HT-29 (cell line): ENCODE results near the gene BAG5. TPM values are rescaled to one million over a fixed set of nuclear protein-coding genes. Genes with fewer than 3 reads are reported as not detected.
"Not testable (repeated sequence)": the region's sequence is repeated elsewhere in the genome, so short reads cannot be mapped to it uniquely, and the experiment has no call there.

Source experiments
- DNase-seq: peaks from one replicate; pipeline ENCODE4 v3.0.0-alpha.2; 2015; ENCODE audit warnings: low spot score
- total RNA-seq: library from RNA; depleted of rRNA; stranded (reverse); fragments of >200 nt; shearing (Covaris generic); gene quantifications from 2 replicates; pipeline ENCODE4 v1.2.3, GENCODE V29; 2014

Gene BAG5
- total RNA-seq, 1 experiment from 2014 or later = 12.1 TPM

- DNase-seq = no peak
These were observed 38.2 kb downstream of the BAG5 start for GRCh38 chr14:103524002-103524935.

DNA sequence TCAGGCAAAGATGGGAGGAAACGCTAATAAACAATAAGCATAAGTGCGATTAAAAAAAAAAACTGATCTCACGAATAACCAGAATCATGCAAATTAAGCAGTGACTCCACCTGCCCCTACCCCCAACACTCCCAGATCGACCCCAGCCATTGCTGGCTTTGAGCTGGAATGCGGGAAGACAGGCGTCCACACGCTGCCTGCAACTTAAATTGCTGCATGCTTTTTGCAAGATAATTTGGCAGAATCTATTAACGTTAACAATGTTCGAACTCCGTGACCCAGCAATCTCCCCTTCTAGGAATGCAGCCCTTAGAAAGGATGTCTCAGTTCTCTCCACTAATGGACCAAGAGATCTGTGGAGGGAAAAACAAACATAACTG, 38.9 kb downstream of the BAG5 start:
- DNase-seq = no peak

- DNase-seq = no peak
These were observed 39.5 kb downstream of the BAG5 start, which contains the start of gene CKB for GRCh38 chr14:103522649-103523574. Gene CKB (minus strand): TSS chr14:103522830. CDS start chr14:103522493, 337 bp downstream.

GRCh38 chr14:103521951-103522563, 40.4 kb downstream of the BAG5 start:
- no peak for DNase-seq

GRCh38 chr14:103521438-103521950, 41.0 kb downstream of the BAG5 start:
- DNase-seq = no peak

DNA sequence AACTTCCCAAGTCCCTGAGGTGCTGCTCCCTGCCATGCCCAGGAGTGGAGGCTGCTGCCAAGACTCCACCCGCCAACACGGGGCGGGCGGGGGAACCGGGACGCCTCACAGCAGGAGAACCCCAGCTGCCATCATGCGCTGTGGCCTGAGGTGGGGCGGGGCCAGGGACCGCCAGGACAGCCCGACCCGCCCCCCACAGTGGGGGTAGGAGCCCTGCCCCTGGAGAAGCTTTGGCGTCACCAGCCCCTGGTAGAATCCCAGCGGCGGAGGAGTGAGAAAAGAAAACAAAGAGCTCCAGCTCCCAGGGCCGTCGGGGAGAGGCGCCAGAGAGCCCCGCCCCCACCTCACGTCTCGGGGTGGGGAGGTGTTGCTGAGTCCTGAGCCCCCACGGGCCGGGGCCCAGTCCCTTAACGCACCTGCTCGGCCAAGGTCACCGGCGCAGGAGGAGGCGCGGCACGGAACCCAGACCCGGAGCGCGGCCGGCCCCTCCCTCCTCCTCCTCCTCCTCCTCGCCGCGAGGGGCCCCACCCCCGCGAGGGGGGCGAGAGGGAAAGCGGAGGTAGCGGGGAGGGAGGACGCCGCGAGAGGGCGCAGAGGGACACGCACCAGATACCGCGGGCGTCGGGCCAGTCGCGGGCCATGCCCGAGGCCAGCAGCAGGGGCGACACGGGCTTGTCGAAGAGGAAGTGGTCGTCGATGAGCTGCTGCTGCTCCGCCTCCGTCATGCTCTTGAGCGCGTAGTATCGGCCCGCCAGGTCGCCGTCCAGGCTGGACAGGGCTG, 41.6 kb downstream of the BAG5 start:
- peak; percentile 60 for DNase-seq

- no peak for DNase-seq
These were observed 42.2 kb downstream of the BAG5 start for GRCh38 chr14:103520269-103520656.

DNA sequence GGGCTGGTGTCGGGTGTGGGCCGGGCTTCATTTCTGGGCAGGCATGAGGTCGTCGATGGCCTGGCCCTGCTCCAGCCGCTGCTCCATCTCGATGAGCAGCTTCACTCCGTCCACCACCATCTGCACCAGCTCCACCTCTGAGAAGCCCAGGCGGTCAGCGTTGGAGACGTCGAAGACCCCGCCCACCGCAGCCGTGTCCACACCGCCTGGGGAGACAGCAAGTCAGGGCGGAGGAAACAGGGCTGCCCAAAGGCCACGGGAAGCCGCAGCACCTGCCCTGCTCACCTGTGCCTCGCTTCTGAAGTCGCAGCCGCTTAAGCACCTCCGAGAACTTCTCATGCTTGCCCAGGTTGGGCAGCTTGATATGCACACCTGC, 42.6 kb downstream of the BAG5 start:
- no peak for DNase-seq

DNA sequence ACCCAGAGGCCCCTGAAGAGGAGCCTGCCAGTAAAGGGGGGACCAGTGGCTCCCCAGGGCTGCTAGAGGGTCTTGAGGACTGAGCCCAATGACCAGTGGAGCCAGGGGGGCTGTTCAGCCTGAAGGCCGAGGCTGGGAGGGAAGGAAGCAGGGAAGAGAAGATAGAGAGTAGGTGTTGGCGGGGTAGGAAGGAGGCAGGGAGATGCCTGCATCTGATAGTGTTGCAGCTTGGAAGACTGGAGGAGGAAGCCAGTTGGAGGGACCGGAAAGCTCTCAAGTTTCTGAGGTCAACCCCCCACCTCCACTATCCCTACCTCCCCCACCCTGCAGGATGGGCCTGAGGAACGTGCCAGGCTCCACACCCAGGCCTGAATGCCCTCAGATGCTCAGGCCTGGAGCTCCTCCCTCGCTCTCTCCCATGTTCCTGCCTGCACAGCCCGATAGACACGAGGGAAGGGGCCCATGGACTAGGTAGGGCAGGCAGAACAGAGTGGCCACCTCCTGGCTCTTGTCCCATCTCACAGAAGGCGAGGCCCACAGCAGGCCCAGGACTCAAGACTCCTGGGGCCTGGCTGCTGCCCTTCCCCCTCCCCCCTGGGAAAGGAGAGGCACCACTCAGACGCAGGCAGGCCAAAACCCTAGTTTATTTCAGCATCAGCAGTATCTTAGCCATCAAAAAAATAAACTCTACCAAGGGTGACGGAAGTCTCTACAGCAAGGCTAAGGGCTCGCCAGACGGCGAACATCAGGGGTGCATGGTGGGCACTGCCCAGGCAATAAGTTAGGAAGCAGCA, 43.2 kb downstream of the BAG5 start:
- no peak for DNase-seq

- peak; percentile 59 for DNase-seq
These were observed 43.9 kb downstream of the BAG5 start for GRCh38 chr14:103518422-103519042.

DNA sequence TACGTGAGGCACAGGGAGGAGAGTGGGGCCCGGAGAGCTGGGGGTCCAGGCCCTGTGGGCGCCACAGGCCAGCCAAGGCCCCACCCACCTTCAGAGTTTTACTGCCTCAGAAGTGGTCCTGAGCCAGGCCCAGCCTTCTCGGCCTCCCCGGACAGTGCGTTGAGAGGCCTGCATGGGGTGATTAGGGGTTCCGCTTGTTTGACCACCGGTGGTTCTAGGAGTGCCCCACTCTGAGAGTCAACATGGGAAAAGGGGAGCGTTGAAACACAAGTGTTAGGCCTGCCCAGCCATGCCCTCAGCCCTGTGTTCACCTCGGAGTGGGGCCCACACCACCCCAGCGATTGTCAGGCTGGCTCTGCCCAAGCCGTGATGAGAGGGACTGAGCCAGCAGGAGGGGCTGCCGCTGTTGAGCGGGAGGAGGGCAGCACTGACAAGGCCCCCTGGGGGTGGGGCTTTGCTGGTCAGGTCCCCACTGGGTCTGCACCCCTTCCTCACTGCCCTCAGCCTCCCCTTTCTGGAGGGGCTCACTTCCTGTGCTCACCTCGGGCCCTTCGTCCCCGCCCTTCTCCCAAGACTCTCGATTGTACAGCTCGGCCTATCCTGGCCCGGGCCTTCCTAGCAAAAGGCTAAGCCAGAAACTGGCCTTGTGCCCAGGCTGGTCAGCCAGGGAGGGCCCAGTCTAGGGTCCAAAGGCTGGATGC, 44.6 kb downstream of the BAG5 start:
- DNase-seq = no peak

GRCh38 chr14:103517174-103517566, 45.3 kb downstream of the BAG5 start:
- no peak for DNase-seq

GRCh38 chr14:103516426-103517173, 45.9 kb downstream of the BAG5 start:
- DNase-seq = no peak

DNA sequence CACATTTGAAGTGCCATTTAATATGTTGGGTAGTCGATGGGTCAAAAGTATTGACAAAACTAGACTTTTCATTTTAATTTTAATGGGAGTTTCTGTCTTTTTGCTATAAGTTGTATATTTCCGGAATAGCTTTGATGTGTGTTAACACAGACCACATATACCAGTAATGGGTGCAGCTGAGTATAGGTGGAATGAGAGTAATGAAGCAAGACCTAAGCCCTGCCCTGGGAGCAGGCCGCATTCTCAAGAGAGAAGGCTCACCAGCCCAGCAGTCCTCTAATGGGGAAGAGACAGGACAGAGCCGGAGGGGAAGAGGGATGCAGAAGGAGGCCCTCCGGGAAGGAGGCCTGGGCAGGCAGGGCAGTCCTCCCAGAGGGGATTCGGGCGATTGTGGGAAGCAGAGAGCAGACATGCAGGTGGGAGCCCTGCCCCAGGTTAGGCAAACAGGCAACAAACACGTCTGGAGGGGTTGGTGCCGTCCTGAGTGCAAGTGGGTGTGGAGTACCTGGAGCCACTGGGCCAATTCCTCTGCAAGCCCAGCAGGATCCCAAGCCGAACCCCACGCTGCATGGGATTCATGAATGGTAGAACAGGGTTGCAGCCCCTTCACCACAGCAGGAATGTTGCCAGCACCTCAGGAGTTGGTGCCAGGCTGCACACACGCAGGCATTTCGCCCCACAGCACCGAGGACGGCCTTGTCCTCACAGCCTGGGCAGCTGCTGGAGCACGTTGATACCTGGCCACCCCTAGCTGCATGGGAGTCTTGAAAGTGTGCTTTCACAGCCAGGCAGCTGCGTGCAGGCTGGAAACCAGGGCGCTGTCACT, 47.6 kb downstream of the BAG5 start:
- DNase-seq = no peak

- no peak for DNase-seq
These were observed 49.5 kb downstream of the BAG5 start for GRCh38 chr14:103512701-103513611.

- not testable (repeated sequence) for DNase-seq
These were observed 50.3 kb downstream of the BAG5 start for GRCh38 chr14:103512180-103512579.
